GM21390 (cell line): ENCODE measurements around the gene CREB5.

Source experiments
- ATAC-seq: cut with Tn5 transposase; IDR thresholded peaks from one replicate; pipeline ENCODE4 v1.9.1; 2021; ENCODE audit not compliant: unreplicated experiment

Gene CREB5

DNA sequence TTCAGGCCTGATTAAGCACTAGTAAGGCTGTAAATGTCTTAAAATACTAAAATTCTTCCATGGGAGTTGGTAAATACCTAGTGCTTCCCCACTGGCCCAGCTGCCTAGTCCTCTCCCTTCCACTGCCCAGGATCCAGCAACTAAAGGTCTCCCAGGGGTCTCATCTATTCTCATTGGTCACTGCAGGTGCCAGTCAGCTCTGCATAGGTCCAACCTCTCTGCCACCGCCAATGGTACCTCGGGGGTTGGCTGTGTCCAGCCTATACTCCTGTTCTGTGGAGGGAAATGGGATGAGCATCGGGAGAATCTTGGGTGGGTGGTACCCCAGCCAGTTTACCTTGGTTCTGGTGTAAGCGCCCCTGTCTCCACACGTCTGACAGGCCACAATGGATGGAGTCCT lies 6.1 kb upstream of the CREB5 start:
- no peak for ATAC-seq

DNA sequence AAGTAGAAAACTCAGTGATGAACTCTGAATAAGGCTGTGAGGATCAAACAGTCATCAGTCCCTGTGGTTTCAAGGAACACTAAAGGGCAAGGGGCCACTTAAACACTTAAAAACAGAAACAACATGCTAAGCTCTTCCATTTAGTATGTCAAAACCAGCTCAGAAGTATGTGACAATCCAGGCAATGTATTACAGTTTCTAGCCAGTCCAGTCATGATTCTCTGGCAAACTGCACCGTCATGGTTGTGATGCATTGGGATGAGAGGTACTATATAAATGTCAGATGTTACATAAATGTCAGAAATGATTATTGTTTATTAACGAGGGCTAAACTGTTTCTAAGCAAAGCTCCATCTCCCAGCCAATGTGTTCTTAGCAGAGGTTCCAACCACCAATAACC lies 4.7 kb upstream of the CREB5 start:
- ATAC-seq = no peak

DNA sequence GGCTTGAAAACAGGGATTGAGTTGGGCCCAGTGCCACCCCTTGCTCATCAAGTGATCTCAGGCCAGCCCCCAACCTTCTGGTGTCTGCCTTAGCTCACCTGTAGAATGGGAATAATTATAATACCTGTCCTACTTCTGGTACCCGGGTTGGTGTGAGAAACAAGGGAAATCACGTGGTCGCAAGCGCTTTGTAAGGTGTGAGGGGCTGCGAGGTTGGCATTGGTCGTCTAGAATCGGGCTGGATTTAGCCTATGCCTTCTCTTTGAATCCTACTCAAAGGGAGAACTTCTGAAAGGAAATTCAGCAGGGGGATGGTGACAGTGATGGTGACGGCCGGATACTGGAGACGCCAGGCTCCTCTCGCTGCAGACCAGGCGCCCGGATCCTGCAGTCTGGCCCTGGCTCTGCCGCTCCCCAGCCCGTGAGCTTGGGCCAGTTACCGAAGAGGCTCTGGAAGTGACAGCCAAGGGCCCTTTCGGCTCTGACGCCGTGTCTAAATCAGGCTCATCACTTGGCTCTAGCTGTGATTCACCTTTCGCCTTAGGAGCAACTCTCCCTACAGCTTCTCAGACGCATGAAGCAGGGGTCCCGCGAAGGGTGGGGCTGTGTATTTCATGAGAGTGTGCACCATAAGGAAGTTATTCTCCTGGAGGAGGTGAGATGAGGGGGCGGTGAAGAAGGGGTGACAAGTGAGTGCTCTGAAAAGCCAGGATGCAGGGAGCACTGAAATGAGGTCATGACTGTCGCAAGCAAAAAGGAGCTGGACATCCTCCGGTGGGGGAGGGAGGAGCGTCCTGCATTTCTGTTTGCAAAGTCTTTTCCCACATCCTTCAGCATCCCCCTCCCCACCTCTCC lies 4.0 kb upstream of the CREB5 start:
- ATAC-seq = no peak

DNA sequence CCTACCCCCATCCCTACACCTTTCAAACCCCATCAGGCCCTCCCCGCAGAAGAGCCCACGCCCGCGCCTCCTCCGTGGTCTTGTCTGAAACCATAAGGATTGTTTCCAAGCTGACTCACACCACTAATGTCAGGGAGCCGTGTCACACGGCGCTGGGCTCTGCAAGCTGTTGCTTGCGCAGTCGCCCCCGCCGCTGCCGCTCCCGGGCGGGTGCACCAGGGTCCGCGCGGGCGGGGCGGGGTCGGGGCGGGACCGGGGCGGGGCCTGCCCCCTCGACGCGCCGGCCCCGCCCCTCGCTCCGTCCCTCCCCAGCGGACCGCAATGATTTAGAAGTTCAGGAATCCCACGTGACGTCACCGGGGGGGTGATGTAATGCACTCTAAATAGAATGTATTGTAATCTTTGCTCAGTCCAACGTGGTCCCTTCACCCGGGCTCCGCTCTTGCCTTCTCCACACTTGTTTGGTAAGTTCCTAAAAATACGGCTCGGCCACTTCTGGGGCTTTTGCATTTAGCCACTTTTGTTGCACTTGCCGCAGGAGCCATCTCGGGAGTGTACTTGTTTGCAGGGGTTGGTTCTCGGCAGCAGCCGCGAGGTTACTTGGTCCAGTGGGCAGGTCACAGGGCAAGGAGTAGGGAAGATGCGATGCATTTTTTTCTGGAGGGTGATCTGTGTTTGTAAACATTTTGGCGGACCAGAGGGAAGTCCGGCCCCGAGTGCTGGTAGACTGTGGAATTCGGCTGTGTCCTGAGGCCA lies 3.2 kb upstream of the CREB5 start:
- ATAC-seq = no peak

DNA sequence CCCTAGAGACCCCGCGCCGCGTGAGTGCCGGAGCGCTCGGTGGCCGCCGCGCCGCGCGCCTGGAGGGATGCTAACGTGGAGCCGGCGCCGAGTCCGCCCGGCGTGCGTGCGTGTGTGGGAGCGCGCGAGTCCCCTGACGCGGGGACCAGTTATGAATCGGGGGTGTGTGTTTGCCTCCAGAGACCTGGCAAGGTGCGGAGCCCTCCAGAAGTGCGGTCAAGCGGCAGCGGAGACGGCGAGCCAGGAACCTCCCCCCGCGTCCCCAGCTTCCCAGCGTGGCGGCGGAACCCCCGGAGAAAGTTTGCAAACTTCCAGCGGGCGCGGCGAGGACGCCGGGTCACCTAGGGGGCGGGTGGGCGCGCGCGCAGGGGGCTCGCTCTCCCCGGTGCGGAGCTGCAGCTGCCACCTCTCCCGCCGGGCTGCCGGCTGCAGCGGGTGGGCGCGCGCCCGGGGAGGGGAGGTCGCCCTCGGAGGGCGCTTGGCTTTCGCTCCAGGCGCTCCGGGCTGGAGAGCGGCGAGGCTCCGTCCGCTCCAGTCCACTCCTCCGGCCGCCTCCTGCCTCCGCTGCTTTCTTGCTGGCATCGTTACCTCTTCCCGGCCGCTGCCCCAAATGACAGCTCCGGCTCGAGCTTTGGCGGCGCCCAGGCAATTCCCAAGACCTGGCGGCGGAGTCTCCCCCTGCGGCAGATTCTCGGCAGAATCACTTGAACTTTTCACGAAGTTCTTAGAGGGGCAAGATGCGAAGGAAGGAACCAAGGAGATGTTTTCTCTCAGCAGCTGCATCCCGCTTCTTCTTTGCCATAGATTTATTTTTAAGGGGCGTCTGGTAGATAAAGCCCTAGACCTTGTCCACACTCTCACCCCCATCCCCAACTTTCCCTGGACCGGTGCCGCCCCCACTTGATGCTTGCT lies 2.3 kb upstream of the CREB5 start:
- no peak for ATAC-seq

DNA sequence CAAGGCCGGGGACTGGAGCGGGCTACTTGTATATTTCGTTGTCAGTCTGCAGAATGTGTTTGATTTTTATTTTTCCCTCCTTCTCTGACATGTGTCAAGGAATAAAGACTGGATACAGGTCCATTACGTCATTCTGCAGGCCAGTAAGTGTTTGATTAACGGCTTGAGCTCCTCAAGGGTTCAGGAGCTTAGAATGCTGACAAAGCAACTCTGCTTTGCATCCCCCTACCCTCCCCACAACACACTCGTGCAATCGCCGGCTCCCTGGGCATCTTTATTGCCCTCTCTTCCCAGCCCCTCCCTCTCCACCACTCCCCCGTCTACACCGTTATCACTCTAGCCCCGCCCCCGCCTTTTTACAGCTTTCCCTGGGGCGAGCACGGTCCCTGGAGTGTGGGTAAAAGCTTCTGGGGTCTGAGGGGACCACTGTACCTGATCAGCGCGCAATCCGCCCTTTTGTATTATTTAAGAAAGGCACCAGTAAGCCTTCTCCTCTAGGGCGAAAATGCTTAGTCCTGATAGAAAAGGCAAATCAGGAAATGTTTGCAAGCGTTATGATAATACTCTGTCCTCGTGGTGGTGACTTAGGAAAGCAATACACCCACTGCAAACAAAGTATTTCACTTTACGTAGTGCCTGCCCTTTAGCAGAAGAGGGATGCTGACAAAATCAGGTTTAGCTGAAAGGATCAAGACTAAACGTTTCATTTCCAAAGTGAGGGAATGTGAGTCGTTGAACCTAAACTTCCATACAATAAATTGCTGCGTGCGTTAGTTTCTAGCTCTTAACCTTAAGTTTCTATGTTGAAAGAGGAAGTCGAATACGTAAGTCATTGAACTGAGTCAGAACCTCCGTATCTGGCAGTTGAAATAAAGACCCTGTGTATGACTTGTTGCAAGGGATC lies 1.4 kb upstream of the CREB5 start:
- ATAC-seq = no peak

DNA sequence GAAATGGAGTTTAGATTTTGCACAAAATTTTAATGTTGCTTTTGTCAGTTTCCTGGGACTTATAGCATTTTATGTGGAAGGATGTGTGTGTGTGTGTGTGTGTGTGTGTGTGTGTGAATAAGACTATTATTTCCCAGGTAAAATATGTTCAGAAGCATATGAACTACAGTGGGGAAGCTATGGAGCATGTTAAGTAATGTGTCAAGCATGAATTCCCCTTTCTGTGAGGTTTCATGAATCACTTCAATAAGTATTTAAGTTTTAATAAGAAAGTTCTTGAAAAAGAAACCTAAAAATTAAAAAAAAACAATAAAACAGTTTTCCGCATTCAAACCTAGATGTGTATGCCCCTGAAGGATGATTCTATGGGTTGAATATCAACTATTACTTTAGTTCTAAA lies 693 bp downstream of the CREB5 start:
- ATAC-seq = no peak

DNA sequence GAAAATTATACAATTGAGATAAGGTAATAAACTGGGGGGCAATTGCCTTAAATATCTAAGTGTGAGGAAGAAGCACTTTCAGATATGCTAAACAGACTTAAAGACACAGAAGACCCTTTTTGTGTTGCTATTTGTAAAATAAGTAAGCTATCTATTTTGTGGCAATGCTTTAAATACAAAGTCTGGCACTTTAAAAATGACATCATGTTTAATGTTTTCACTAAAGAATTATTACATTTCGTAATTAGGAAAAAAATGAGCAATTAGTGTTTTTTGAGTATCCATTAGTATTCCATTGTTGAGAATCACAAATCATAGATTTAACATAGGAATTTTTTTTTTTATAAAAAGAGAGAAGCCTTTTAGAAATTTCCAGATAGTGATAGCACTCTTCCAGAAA lies 2.1 kb downstream of the CREB5 start:
- no peak for ATAC-seq

DNA sequence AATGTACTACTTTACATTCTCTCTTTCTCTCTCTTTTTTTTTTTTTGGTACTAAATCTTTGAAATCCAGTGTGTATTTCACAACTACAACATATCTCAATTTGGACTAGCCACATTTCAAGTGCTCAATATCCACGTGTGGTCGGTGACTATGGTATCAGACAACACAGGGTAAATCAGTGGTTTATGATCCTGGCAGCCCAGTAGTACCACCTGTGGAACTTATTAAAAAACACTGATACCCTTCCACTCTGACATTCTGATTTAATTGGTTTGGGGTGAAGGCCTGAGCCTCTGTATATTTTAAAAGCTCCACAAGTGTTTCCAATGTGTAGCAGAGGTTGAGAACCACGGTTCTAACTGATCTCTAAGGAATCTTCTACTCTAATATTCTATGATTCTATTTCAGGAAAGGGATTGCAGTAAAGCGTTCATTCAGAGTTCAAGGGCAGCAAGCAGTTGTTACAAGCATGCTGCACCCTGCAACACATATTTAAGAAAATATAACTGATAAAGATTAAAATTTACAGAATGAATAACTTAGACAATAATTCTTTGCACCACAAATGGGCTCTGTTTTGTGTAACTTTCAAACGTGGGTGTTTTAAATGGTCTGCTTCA lies 5.1 kb downstream of the CREB5 start:
- no peak for ATAC-seq

DNA sequence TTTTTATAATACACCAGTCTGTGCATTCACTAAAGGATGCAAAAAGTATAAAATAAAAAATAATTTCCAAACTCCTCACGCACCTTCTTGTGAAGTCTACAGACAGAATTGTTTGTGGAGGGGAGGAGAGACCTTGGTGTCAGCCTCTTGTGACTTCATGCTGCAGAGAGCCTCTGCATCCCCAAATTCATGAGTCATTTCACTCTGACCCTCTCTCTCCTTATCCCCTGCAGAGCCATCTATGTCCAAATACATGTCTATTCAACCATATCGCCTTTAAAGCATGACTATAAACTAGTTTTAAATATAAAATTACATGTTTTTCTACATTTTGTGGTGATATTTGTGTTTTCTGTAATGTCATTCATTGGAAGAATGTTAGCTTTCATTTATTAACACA lies 6.0 kb downstream of the CREB5 start:
- ATAC-seq = no peak

DNA sequence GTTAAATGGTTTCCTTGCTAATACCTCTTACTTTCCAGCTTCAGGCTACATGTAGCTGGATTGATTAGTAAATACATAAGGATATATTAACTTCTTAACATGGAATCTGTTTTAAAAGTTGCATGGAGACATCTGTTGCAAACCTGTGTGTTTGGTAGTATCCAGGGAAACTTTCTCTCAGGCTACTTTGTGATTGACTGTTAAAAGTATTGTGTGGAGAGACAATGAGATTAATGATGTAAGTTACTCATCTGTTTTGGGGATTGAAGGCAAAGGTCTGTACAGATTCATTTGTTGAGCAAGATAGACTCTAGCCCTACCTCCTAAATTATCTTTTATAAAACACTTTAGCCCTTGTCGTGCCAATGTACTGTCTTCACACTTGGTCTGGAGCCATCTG lies 6.6 kb downstream of the CREB5 start:
- ATAC-seq = no peak

DNA sequence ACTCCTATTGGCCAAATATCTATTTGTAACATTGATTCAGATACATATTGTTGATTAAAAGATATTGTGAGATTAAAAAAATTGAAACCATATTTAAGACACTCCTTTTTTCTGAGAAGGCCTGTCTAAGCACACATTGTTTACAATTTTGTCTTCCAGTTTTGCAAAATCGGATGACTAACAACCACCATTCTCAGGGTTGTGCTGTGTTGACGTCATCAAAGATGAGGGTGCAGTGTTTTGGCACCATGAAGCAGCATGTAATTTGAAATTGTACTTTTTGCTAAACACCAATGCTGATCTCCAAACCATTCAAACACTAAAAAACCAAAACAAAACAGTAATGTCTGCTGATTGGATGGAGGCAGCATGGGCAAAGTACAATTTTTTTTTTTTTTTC lies 7.4 kb downstream of the CREB5 start:
- ATAC-seq = no peak

DNA sequence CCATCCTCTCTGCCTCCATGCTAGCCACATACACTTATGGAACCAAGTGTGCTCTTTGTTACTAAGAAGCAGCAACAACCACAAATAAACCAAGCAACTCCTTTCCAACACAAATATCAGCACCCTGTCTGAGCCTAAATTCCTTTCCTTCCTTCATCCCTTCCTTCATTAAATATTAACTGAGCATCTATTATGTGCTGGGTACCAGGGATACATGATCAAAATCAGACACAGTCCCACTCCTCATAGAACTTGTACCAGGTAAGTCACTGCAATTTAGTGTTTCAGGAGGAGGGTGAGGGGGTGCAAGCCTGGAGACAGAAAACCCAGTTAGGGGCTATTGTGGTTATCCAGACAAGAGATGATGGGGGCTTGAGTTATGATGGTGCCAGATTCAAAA lies 10.8 kb downstream of the CREB5 start:
- no peak for ATAC-seq

DNA sequence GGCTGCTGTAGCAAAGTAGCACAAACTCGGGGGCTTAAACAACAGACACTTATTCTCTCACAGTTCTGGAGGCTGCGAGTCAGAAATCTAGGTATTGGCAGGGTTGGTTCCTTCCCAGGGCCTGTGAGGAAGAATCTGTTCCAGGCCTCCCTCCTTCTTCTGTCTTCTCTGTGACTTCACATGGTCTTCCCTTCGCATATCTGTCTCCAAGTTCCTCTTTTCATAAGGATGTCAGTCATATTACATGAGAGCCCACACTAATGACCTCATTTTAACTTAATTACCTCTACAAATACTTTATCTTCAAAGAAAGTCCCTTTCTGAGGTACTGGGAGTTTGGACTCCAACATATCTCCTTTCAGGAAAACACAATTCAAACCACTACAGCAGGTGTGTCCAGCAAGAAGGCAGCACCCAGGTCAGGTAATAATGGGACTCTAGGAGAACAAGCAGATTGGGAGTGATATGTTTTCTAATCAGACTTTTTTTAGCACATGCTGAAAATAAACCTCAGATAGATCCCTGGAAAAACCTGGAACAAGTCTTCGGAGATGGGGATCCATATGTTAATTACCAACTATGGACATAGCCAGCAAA lies 11.7 kb downstream of the CREB5 start:
- ATAC-seq = no peak

DNA sequence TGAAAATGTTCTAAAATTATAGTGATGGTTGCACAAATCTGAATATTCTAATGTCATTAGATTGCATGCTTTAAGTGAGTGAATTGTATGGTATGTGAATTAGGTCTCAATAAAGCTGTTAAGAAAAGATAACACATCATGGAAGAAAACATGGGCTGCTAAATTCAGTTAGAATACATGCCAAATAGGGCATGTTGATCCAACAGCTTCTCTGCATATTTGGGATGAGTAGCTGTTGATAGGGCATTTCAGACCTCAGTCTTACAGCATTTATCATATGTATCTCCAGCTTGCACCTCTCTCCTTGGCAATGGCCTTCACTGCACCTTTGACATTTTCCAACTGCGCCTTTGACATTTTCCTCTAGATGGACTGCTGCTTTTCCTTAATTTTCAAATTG lies 13.2 kb downstream of the CREB5 start:
- ATAC-seq = no peak

DNA sequence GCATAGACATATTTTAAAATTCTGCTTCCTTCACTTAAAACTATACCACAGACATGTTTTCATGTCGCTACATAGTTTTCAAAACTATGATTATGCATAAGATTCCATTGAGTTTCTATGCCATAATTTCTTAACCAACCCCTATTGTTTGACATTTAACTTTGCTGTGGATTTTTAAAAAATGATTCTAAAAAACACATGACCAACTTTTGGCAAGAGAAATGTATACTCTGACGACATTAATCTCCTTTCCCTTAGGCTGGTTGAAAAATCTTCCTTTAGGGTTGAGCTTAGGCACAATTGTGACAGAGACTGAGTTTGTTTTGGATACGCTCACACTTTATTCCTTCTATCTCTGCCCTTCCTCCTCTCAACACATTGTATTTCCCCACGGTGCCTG lies 14.9 kb downstream of the CREB5 start:
- no peak for ATAC-seq

DNA sequence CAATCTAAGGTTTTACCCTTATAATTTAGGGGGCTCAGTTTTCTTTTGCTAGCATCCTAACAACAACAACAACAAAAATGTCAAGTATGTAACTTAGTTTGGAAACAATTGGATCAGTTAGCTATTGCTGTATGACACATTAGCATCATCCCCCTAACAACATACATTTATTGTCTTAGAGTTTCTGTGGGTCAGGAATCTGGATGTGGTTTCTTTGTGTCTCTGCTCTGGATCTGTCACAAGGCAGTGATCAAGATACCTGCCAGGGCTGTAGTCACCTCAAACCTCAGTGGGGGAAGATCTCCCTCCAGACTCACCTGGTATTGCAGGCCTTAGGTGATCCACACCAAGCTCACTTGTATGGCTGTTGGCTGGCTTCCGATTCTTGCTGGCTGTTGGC lies 18.3 kb downstream of the CREB5 start:
- no peak for ATAC-seq

DNA sequence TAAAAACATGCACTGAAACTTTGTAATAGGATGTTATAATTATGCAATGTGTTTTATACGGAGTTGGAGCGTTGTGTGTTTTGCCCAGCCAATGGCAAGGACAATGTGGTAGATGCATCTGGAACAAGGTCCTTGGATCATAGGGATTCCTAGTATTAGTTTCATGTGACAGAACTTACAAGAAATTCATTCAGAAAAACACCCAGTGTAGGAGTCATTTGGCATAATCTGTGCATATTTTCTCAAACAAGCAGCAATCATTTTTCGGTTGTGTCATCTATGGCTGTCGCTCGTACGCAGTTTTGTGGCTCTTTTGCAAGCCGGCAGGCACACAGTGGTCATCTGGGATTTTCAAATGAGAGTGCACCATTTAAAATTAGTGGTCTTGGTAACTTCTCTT lies 19.8 kb downstream of the CREB5 start:
- no peak for ATAC-seq

DNA sequence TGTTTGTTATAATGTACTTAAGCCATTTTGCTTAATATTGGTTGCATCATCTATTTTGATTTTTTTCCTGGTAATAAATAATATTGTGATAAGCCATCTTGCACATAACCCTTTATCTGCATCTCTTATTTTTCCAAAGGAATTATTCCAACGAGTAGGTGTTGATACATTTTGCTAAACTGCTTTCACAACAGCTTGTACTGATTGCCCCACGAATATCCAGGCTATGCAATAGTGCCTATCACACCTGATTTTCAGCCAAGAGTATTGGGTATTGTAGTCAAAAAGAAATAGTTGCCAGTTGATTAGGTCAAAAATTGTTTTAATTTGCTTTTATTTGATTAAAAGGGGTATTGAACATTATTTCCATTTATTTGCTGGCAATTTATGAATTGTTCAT lies 20.7 kb downstream of the CREB5 start:
- ATAC-seq = no peak
